Measurements from ENCODE around the gene KRT5.
A peak's percentile ranks its signal among the peaks of the same experiment; 100 is the strongest.

KRT5 gene

DNA sequence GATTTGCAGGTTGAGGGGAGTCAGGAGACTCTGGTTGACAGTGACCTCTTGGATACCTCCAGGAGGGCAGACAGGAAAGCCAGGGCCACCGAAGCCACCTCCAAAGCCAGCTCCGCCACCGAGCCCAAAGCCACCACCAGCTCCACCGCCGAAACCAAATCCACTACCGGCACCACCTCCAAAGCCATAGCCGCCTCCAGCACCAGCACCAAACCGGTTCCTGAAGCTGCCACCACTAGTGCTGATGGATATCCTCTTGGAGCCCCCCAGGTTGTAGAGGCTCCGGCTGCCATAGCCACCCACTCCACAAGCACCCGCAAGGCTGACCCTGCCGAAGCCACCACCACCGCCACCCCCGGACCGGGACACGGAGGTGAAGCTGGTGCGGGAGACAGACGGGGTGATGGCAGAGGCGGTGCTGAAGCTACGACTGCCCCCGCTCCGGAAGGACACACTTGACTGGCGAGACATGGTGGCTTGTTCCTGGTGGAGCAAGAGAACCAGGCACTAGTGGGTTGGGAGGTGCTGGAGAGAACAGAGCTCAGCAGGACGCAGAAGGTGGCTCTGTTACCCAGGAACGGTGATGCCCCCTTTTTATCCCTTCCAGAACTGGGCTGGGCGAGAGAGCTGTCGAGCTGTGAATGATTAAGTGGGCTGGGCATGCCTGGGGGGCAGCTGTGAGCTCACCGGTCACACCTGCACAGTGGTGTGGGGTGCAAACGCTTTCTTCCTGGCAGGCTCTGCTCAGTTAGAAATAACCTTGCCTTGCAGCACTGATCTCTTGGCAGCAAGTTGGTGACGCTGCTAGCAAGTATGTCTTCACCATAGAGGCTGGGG is at the start of gene KRT5:
TSS of gene KRT5 (minus strand) at position 569 of the 837 bp plus-strand sequence. CDS start at position 471, 98 bp downstream.
- no peak for DNase-seq

DNA sequence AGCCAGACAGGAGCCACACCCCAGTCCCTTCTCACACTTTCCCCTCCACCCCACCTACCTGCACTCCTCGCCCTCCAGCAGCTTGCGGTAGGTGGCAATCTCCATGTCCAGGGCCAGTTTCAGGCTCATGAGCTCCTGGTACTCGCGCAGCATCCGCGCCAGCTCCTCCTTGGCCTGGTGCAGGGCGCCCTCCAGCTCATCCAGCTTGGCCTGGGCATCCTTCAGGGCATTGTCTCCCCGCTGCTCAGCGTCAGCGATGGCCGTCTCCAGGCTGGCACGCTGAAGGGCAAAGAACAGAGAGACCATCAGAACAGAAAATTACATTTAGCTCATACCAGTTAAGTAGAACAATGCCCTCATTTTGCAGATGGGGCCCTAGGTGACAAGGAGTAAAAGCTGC is 47.9 kb upstream of the KRT5 start:
- DNase-seq = no peak

DNA sequence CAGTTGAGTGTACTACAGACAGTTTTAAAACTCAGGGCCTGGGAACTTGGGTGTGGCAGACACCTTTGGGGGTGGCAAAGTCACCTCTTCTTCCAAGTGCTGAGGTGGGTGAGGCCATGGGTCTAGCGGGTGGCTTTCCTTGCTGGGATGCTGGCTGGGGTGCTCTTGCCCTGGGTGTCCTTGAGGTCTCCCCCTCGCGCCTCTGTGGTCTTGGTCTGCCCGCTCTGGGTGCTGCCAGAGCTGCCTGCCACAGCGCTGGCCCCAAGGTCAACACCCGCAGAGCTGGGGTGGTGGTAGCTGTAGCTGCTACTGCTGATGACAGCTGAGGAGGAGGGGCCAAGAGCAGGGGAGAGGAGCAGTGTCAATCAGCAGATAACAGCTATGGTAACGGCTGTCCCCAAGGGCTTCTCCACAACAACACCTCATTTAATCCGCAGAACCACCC is 46.7 kb upstream of the KRT5 start:
- no peak for DNase-seq

DNA sequence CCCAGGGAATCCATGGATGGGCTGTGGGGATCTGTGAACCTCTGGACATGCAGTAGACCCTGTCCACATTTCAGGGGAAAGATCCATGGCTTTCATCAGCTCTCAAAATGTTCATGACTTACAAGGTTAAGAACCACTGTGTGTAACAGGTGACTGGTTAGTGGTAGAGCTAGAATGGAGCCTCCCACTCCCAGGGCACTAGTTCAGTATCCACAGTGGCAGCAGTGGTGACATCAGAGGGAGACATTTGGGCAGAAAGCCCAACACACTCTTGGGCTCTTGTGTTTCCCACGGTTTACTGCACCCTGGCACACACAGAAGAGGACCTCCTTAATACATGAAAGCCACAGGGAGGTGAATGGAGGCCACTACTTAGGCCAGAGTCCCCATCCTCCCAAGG is 44.4 kb upstream of the KRT5 start:
- no peak for DNase-seq

DNA sequence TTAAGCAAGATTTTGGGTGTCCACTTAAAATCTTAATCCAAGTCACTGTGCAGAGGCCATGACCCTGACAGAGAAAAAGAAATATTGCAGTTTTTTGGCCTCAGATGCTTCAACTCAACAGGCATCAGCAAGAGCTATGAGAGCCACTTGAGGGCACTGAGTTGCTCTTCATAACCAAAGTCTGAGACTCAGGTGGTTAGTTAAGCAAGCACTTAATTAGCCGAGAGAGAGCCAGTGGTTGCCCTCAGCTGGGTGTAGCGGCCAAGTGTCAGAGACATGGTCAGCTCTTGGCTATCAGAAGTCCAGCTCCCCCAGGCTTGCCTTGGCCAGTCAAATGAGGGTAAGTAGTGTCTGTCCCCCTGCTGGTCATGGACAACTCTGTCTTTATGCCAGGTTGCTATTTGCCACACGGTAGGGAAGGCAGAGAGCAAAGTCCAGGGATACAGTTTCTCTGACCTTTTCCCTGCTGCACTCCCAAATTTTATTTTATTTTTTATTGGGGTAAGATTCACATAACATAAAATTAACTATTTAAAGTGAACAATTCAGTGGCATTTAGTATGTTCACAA is 41.8 kb upstream of the KRT5 start:
- no peak for DNase-seq

DNA sequence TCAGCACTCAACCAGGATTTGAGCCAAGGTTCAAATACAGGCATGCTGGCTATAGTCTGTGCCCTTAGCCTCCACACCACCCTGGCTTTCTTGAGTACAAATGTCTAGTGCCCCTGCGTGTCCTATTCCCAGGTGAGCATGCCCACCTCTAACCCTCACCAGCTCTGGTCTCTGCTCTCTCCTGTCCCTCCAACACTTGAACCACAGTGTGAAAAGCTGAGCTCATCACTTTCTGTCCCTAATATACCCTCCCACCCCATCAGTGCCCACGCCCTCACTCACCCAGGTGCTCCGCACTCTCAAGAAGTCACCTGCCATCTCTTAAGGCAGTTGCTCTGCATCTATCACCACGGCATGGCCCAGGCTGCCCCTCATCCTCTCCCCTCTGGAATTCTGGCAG is 39.8 kb upstream of the KRT5 start:
- no peak for DNase-seq

DNA sequence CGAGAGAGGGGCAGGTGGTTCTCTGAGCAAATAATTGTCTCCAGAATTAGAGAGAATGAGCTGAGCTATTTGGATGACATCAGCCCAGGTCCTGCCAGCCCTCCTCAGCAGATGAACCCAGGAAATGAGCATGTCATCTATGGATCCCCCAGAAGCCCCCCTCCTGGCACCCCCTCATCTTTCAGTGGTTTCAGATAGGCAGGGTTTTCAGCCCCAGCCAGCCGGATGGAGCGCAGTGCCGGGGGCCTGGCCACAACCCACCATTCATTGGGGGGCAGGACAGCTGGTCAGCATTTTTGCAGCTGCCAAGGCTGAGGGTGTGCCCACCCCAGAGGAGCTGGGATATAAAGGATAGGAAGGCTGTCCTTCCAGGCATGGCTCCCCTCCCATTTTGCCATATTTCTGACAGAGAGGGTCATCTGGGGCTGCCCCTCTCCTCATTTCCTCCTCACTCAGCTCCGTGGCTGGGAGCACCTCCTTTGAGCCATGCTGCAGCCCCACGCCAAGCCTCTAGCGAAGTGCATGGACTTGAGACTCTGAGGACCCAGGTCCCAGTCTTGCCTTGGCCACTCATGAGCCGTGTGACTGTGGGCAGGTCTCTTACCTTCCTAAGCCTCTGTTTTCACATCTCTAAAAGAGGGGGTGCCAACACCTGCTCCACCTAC is 38.7 kb upstream of the KRT5 start:
- DNase-seq = no peak

DNA sequence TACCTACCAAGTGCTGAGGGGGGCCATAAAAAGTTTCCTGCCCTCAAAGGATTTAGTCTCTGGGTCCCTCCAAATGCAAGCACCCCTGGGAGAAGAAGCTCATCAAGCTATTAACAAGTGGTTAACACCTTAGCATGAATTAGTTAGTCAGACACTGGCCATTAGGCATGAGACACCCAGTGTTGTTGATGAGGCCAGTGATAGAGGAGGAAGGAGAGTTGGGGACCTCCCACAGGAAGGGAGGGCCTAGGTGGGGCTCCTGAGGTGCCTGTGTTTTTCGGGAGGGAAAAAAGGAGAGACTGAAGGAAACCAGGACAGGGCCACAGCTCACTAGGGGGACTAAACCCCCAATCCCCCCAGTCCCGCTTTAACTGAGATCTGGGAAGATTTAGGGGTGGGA is 37.3 kb upstream of the KRT5 start:
- no peak for DNase-seq

DNA sequence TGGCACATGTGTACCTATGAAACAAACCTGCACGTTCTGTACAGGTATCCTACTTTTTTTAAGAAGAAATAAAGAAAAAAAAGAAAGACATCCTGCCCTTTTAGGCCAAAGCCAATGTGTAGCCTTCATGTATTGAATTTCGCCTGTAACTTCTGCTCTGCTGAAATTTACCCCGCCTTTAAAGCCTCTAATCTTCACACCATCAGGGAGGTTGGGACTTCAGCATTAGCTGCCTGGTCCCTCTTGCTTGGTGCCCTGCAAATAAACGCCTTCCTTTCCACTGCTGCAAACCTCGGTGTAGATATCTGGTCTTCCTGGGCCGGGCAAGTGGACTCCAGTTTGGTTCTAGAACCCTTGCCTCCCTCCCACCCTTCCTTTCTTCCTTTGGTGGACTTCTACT is 35.4 kb upstream of the KRT5 start:
- DNase-seq = no peak

DNA sequence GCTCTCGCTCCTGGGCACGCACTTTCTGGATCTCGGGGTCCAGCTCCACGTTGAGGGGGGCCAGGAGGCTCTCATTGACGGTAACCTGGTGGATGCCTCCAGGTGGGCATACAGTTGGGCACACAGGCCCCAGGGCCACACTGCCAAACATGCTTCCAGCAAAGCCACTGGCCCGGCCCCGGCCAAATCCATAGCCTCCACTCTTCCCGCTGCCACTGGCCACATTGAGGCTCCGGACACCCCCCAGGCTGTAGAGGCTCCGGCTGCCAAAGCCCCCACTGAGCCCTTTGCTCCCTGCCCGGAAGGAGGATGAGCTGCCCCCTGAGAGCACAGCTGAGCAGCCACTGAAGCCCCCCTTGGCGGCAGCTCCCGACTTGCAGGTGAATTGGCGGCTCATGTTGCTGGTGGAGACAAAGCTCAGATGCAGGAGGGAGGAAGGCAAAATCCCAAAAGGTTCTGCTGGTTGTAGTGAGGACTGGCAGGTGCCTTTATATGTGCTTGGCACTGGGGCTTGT is 32.5 kb upstream of the KRT5 start, which contains the start of gene KRT71:
TSS of gene KRT71 (minus strand) at position 465 of the 515 bp plus-strand sequence. CDS start at position 397, 68 bp downstream.
- DNase-seq = no peak

DNA sequence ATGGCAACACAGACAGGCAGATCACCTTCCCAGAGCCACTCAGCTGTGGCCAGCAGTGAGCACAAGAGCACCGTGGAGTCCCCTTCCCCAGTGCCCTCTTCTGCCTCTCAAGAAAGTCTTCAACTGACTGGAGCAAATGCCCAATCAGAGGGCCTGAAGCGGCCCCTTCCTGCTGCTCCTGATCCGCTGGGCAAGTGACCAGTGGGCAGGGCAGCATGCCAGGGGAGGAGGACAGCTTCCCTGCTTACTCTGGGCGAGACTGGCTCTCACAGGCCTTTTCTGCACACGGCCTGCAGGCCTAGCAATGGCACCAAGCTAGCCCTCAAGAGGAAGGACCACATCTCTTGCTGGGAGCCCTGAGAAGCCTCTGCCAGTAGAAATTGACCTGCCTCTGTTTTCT is 31.9 kb upstream of the KRT5 start:
- no peak for DNase-seq

DNA sequence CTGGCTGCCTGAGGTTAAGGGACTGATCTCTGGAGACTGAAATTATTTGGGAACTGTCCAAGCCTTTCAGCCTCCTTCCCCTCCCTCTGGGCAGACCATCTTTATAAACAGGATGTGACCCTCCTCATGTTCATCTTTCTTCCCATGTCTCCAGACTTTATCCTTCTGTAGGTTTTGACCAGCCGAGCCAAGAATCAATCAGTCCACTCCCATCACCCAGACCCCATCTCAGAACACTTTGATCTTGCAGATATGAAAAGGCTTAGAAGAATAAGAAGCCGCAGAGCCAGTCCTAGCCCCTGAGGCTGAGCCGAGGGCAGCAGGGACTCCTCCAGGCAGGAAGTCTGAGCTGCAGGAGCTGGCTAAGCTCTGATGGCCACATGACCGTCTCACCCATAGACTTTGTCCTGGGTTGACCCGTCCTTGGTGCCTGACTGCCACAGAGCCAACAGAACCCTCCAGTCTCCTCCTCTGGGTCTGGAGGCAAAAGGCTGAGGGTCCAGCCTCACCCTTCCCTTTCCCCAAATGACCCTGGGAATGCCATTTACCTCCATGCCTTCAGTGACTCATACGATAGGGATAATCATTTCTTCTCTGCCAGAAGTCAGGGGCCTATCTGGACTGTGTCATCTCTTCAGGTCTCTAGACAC is 31.1 kb upstream of the KRT5 start:
- no peak for DNase-seq

DNA sequence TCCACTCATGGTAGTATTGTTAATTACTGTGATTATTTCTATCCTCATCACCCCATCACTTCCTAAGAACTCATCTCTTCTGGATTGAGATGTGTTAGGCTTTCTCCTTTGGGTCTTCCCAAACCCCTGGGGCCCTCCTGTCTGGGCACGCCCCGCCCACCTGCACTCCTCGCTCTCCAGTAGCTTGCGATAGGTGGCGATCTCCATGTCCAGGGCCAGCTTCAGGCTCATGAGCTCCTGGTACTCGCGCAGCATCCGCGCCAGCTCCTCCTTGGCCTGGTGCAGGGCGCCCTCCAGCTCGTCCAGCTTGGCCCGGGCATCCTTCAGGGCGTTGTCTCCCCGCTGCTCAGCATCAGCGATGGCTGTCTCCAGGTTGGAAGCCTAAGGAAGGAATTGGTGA is 25.9 kb upstream of the KRT5 start:
- DNase-seq = no peak

DNA sequence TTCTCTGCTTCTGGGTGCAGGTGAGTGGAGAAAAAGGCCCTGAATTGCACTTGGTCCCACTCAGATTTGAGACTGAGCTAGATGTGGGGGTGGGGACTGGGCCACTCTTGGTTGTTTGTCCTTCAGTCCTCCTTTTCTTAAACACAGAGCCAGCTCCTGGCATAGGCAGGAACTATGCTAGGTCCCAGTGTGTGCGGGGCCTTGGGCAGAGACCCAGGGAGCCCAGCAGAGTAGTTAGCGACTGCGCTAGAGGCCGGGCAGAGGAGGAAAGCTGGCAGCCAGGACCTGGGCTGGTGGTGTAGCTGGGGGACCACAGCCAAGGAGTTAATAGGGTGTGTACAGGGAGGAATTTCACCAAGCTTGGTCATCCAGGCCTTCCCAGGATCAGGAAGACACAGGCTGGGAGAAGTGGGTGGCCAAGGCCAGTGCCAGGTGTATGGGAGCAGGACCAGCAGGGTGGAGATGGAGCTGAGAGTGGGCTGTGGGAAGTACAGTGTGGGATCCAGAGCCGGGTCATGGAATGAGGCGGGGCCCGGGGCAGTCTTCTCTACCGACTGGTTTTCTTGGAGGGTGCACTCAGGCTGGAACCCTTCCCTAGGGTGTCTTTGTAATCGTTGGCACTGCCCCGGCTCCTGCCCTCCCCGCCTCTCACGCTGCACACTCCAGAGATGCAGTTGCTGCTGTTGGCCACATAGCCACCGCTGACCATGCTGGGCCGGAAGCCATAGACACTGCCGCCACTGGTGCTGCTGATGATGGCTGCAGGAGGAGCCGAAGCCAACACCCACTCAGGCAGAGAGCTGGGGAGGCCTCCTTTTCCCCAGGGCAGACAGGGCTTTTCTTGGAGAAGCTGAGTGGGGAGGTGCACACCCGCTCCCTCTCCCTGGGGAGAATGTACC is 24.0 kb upstream of the KRT5 start:
- DNase-seq = no peak

DNA sequence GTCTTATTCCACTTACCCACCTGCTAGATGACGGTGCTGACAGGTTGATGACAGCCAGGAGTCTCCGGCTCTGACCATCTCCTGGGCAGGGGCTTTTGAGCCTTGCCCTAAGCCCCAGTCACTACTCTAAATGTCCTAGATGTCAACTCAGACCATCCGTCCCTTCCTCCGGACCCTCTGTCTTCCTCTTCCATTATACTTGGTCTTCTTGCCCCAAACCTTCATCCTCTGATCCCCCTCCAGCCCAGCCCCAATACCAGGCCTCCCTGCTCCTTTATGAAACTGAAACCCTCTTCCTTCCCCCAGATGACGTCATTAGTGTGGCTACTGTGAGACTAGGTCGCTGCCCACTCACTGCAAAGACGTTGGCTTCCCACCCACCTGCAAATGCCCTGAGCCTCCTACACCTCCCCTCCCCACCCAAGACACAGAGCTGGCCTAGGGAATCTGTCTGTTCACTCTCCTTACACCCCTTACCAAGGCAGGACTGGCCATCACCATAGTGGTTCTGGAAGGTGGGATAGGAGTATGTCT is 22.7 kb upstream of the KRT5 start:
- DNase-seq = no peak

DNA sequence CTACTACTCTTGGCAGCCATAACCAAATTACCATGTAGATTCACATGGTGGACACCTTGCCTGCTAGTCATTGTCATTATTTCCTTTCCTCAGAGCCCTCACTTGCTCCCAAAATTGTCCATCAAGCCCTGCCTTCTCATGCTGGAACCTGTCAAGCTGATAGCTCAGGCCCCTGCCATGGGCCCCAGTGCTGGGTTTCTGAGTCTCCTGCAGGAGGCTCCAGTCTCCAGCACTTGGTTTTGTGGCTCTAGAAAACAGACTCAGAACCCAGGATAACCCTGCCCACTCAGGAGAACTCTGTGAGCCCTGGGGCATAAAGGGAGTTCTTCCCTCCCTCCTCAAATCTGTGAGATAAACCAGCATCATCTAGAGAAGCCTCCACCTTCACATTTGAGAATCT is 22.0 kb upstream of the KRT5 start:
- DNase-seq = no peak

DNA sequence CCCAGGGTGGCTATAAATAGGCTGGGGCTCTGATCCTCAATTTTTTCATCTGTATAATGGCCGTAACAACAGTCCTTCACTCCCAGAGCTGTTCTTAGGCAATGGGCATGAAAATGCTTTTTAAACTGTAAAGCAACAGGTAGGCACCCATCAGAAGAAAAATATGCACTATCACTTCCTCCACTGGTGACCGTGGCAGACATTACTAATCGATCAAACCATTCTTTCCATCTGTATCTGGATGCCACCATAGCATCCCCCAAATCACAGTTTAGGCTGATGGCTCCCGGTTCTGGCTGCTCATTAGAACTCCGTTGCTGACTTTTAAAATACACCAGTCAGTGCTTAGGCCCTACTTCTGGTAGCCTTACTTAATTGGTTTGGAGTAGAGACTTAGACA is 21.5 kb upstream of the KRT5 start:
- no peak for DNase-seq

DNA sequence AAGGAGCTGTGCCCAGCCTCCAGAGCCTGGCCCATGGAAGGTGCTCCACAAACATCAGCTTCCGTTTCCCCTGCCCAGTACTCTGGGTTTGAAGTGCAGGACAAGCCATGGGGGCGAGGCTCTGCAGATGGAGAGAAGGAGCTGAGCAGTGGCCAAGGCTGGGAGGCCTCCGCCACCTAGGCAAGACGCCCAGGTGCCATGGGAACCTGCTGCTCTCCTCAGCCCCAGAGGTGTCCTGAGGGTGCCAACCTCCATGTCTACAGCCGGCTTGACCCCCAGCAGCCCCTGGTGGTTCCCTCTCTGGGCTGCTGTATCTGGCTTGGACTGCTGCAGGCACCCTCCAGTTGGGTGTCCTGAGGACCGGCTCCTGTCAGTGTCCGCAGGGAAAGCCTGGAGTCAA is 20.3 kb upstream of the KRT5 start:
- DNase-seq = no peak

DNA sequence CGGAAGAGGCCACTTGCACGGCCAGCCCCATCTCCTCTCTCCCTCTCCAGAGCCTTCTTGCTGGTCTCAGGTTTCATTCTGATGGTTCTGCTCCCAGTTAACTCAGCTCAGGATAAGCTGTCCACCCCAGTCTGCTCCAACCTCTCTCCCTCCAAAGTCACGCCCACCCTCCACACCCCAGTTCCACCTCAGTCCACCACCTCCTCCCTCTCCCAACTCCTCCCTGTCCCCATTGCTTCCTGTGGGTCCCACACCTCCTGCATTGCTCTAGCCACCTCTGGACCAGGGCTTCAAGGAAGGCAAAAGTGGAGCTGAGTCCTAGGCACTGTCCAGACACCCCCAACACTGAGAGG is 19.6 kb upstream of the KRT5 start:
- DNase-seq = no peak

DNA sequence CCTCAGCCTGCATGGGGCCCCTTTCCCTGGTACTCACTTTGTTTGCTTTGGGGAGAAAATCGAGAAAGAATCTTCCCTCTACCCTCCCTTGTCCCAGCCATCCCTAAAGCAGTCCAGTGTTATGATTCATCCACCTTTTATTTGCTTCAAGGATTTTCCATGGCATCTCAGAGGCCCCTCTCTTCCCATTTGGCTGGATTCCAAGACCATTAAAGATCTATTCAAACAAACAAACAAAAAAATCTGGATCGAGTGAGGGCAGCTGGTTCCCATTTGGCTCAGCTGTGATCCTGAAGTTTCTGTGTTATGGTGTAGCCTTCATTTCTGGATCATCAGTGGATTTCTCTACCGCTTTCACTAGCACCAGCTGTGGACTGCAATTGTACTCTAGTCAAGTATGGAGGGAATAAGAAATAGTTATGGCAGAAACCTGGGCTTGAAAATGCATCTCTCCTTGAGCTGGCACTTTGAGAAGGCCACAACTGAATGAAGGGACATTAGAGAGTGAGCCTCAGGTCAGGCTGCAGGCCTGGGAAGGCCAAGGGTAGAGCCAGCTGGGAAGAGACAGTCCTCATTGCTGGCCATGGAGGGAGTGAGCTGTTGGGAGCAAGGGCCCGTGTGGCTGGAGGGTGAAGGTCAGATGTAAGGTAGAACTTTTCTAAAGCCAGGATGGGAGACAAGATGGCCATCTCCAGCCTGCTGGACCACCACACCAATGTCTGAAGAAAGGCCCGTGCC is 19.1 kb upstream of the KRT5 start:
- peak; percentile 69 for DNase-seq

DNA sequence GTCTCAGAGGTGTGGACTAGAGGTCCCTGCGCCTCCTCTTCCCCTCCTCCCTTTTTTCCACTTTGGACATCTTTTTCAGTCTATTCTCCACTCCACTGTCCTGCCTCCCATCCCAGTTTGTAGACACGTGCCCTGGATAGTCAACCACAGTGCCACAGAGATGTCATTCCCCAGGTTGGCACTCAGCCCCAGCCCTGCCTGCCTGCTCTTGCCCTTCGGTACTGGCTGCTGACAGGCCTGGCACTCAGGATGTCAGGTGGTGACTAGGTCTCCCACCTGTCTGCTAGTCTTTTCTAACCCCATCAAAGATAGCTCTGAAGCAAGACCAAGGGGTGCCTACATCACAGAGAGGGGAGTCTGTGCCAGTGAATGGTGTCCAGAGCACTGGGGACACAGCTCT is 16.9 kb upstream of the KRT5 start:
- DNase-seq = no peak
